ENCODE measurements around the gene ATF7.

Gene ATF7

DNA sequence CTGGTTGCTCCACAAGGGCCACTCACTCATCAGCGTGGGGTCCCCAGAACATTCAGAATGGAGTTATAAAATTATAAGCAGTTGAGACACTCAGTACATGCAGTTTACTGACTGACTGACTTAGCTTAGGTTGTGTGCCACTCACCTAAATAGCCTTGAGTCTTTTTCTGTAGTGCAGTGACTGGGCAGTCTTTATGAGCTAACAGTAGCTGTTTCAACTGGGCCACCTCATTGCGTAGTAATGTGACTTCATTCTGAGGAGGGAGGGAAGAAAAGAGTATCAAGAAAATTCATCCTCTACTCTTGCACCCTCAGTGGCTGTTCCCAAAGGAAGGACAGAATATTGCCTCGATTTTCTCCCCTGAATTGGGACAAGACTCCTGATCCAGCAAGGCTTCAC is 103.1 kb downstream of the ATF7 start:
- Histone ChIP-seq H3K9me2 (replicated peaks; ENCODE audit: control insufficient read depth, low read length) (no peaks in the 10 kb centered on the region), H4K20me1 (ENCODE audit: control insufficient read depth, insufficient read depth, low read depth, low read length) (no peaks in the 10 kb centered on the region), H3K79me2 (ENCODE audit: control insufficient read depth, low read length) (no peaks in the 10 kb centered on the region), H3K4me1 (ENCODE audit: control insufficient read depth, low read length) (no peaks in the 10 kb centered on the region), H3K4me2 (ENCODE audit: low read length) (no peak overlapping the region), H3F3A (ENCODE audit: control insufficient read depth, insufficient read depth) (no peaks in the 10 kb centered on the region), H3K4me3 (ENCODE audit: low read length) (no peak overlapping the region), H3K36me3 (ENCODE audit: control insufficient read depth, low read length) (peaks cover 19% of the 10 kb centered on the region), H3K27ac (ENCODE audit: low read depth, low read length) (no peak overlapping the region), H3K27me3 (ENCODE audit: control insufficient read depth, low read length) (no peaks in the 10 kb centered on the region), H3K9me3 (ENCODE audit: control insufficient read depth, insufficient read depth, low read length) (no peaks in the 10 kb centered on the region)
- TF ChIP-seq, protein P1, sequence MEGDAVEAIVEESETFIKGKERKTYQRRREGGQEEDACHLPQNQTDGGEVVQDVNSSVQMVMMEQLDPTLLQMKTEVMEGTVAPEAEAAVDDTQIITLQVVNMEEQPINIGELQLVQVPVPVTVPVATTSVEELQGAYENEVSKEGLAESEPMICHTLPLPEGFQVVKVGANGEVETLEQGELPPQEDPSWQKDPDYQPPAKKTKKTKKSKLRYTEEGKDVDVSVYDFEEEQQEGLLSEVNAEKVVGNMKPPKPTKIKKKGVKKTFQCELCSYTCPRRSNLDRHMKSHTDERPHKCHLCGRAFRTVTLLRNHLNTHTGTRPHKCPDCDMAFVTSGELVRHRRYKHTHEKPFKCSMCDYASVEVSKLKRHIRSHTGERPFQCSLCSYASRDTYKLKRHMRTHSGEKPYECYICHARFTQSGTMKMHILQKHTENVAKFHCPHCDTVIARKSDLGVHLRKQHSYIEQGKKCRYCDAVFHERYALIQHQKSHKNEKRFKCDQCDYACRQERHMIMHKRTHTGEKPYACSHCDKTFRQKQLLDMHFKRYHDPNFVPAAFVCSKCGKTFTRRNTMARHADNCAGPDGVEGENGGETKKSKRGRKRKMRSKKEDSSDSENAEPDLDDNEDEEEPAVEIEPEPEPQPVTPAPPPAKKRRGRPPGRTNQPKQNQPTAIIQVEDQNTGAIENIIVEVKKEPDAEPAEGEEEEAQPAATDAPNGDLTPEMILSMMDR (IDR thresholded peaks at IDR 0.05; ENCODE audit: low read depth, low read length, poor library complexity, severe bottlenecking): no peak
- TF ChIP-seq EZH2phosphoT487 (IDR thresholded peaks at IDR 0.05; ENCODE audit: borderline replicate concordance, low read length): no peak

DNA sequence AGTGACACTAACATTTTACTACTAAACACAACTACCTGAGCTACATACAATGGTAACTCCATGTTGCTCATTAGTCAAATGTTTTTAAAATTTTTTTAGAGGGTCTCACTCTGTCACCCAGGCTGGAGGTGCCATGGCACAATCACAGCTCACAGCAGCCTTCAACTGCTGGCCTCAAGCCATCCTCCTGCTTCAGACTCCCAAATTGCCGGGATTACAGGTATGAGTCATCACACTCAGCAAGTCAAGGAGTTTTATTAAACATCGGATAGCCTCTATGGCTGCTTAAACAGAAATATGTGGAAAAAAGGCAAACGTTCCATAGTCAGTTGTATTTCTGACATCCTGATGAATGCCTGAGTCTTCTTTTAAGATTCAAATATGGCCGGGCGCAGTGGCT is 107.8 kb downstream of the ATF7 start:
- no peaks in the 10 kb centered on the region for H3K79me2 ChIP-seq (ENCODE audit: control insufficient read depth, low read length)
- no peak overlapping the region for H3K4me3 ChIP-seq (ENCODE audit: low read length)
- H3K4me1 ChIP-seq (ENCODE audit: control insufficient read depth, low read length): no peaks in the 10 kb centered on the region
- no peaks in the 10 kb centered on the region for H4K20me1 ChIP-seq (ENCODE audit: control insufficient read depth, insufficient read depth, low read depth, low read length)
- H3K27me3 ChIP-seq (ENCODE audit: control insufficient read depth, low read length): no peaks in the 10 kb centered on the region
- peaks cover 28% of the 10 kb centered on the region for H3K36me3 ChIP-seq (ENCODE audit: control insufficient read depth, low read length)
- H3K27ac ChIP-seq (ENCODE audit: low read depth, low read length): no peak overlapping the region
- H3K9me3 ChIP-seq (ENCODE audit: control insufficient read depth, insufficient read depth, low read length): no peaks in the 10 kb centered on the region
- H3K4me2 ChIP-seq (ENCODE audit: low read length): no peak overlapping the region
- TF ChIP-seq, protein P1 (IDR thresholded peaks at IDR 0.05; ENCODE audit: low read depth, low read length, poor library complexity, severe bottlenecking): no peak
- TF ChIP-seq EZH2phosphoT487 (IDR thresholded peaks at IDR 0.05; ENCODE audit: borderline replicate concordance, low read length): no peak
- no peaks in the 10 kb centered on the region for H3K9me2 ChIP-seq (replicated peaks; ENCODE audit: control insufficient read depth, low read length)
- H3F3A ChIP-seq (ENCODE audit: control insufficient read depth, insufficient read depth): no peaks in the 10 kb centered on the region

- Histone ChIP-seq H3K9me3 (ENCODE audit: control insufficient read depth, insufficient read depth, low read length) (no peaks in the 10 kb centered on the region), H3K27ac (ENCODE audit: low read depth, low read length) (no peak overlapping the region), H3K36me3 (ENCODE audit: control insufficient read depth, low read length) (peaks cover 16% of the 10 kb centered on the region; the same call in 1 of the 2 replicates), H3K79me2 (ENCODE audit: control insufficient read depth, low read length) (no peaks in the 10 kb centered on the region), H4K20me1 (ENCODE audit: control insufficient read depth, insufficient read depth, low read depth, low read length) (no peaks in the 10 kb centered on the region), H3K4me2 (ENCODE audit: low read length) (no peak overlapping the region), H3K27me3 (ENCODE audit: control insufficient read depth, low read length) (no peaks in the 10 kb centered on the region), H3K4me3 (ENCODE audit: low read length) (no peak overlapping the region), H3K4me1 (ENCODE audit: control insufficient read depth, low read length) (no peaks in the 10 kb centered on the region), H3K9me2 (replicated peaks; ENCODE audit: control insufficient read depth, low read length) (no peaks in the 10 kb centered on the region), H3F3A (ENCODE audit: control insufficient read depth, insufficient read depth) (0 out of 2 replicates have a peak, but pooled peaks cover 3% of the 10 kb centered on the region)
- no peak for TF ChIP-seq EZH2phosphoT487 (IDR thresholded peaks at IDR 0.05; ENCODE audit: borderline replicate concordance, low read length)
- TF ChIP-seq, protein P1 (IDR thresholded peaks at IDR 0.05; ENCODE audit: low read depth, low read length, poor library complexity, severe bottlenecking): no peak
Measured at GRCh38 chr12:53516758-53517455, 109.3 kb downstream of the ATF7 start.

All from DOHH2 (cell line).